HG03280 (cell line): ENCODE data around the gene HS2ST1.

Experiments used
- ATAC-seq: cut with Tn5 transposase; IDR thresholded peaks from one replicate; pipeline ENCODE4 v1.9.1; 2021; ENCODE audit warnings: mild to moderate bottlenecking, moderate library complexity; ENCODE audit not compliant: unreplicated experiment

The HS2ST1 gene

GRCh38 chr1:87132284-87132870, 217.9 kb downstream of the HS2ST1 start:
- peak; percentile 30 for ATAC-seq

DNA sequence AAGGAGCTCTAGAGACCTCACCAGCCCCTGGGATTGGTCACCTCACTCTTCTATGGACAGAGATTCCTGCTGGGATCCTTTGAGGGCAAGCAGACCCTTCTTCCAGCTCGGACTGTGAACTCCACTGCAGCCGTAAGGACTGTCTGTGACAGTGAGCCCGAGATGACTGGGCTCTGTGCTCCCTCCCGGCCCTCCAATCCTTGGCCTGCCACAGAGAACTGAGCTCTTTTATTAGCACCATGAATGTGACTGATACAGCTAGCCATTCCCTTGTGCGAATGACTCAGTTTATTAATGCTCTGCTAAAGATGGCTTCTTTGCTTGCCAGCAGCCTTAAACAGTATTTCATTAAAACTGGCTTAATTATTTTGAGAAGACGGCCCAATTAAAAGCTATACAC, 219.6 kb downstream of the HS2ST1 start:
- ATAC-seq, result no peak

GRCh38 chr1:87134625-87135328, 220.3 kb downstream of the HS2ST1 start:
- no peak for ATAC-seq

GRCh38 chr1:87135329-87135712, 220.9 kb downstream of the HS2ST1 start:
- no peak for ATAC-seq

DNA sequence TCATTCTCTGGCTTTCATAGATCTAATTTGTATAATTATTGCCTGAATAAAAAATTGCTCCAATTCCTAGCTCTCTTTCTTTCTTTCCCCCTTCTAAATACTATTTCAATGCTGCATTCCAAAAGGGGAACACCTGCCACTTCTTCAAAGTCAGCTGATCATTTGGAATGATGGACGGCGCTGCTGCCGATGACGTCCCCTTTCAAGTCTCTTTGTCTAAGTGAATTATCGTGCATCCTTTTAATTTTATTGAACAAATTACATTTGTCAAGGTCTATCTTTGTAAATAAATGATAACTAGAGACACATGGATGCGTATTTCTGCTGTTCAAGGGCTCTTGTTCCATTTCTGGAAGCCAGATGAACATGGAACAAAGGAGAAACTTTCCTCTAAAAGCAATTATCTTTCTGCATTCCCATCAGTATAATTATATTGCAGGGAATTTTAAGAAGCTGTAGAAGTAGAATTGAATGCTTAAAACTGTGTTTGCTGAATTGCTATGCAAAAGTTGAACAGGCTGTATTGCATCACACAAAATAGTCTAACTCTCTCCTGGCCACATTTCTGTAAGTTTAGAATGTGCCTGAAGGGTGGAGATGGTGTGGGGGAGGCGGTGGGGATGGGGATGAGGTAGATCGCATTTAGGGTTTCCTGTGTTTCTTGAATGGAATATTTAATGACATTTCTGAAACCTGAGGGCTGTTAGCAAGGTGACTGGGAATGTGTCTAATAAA, 222.3 kb downstream of the HS2ST1 start:
- ATAC-seq, result no peak

DNA sequence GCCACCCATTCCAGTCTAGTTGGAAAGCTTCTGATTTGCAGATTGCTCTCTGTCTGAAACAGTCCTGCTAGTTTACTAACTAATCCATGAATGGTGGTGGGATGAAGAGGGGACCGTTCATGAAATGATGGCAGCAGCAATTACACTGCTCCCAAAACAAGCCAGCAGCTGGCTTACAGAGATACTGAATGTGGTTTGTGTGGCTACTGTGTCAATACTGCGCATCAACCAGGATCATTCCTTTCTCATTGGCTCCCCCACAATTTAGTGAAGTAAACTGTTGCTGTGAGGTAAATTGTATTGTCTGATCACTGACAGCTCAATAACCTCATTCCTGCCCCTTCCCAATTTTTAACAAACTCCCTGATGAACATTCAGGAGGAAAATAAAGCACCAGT, 222.9 kb downstream of the HS2ST1 start:
- no peak for ATAC-seq

DNA sequence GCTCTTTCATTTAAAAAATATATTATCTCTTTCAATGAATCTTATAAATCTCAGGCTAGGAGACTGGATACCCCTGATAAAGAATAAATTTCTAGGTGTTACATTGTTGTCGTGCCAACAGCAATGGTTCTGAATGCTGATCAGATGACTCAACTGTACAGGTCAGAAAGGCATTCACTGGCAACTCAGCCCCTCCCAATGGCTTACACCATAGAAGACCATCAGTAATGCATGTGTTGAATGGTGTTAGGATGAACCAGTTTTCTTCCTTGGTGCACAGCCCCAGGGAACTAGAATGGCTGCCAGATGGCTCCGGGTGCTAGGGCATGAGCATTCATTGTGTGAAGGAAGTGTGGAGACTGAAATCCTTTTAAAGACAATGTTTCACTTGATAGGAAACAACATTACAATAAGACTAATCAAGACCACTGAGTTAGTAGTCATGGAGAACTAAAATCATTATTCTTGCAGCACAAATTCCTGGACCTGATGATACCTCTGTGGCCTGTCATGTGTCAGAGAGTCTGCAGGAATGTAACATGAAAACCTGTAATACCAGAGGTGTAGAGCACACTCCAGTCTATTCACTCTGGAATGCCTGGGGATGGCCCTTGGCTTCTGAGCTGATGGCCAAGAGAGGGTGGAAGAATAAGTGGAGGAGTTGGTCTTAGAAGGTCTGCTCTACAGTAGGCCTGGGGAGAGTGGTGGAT, 226.6 kb downstream of the HS2ST1 start:
- ATAC-seq, result no peak

- ATAC-seq, result no peak
Observed at GRCh38 chr1:87141556-87141955, 227.1 kb downstream of the HS2ST1 start.

- ATAC-seq, result no peak
Observed at GRCh38 chr1:87143413-87144135, 229.1 kb downstream of the HS2ST1 start.

GRCh38 chr1:87144316-87144895, 230.0 kb downstream of the HS2ST1 start:
- ATAC-seq, result no peak

- no peak for ATAC-seq
Observed at GRCh38 chr1:87144981-87145380, 230.5 kb downstream of the HS2ST1 start.

- ATAC-seq, result no peak
Observed at GRCh38 chr1:87146538-87146937, 232.1 kb downstream of the HS2ST1 start.

DNA sequence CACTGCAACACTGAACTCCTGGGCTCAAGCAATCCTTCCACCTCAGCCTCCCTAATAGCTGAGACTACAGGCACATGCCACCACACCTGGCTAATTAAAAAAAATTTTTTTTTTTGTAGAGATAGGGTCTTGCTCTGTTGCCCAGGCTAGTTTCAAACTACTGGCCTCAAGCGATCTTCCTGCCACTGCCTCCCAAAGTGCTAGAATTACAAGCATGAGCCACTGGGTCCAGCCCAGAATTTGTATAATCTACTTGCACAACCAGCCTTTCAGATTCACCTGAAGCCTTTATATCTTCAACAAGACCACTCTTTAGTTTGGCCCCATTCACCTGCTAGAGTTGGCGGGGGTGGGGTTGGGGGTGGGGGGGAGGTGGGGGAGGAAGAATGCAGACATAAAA, 232.6 kb downstream of the HS2ST1 start:
- ATAC-seq, result no peak

DNA sequence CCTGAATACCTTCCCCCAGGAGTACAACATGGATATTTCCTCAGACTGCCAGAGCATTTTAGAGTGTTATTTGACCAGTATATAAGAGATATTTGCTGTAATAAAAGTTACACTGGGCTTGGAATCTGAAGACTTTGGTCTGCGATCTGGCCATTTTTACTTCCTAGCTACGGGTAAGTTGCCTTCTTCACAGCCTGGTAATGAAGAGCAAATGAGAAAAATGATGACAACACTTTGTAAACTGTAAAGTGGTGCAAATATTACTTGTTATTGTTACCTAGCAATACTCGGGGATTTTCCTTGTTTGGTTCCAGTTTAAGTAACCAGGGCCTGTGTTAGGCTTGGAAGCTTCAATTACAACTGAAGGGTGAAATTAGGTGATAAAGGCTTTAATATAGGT, 233.4 kb downstream of the HS2ST1 start:
- no peak for ATAC-seq

GRCh38 chr1:87148661-87149060, 234.2 kb downstream of the HS2ST1 start:
- no peak for ATAC-seq

DNA sequence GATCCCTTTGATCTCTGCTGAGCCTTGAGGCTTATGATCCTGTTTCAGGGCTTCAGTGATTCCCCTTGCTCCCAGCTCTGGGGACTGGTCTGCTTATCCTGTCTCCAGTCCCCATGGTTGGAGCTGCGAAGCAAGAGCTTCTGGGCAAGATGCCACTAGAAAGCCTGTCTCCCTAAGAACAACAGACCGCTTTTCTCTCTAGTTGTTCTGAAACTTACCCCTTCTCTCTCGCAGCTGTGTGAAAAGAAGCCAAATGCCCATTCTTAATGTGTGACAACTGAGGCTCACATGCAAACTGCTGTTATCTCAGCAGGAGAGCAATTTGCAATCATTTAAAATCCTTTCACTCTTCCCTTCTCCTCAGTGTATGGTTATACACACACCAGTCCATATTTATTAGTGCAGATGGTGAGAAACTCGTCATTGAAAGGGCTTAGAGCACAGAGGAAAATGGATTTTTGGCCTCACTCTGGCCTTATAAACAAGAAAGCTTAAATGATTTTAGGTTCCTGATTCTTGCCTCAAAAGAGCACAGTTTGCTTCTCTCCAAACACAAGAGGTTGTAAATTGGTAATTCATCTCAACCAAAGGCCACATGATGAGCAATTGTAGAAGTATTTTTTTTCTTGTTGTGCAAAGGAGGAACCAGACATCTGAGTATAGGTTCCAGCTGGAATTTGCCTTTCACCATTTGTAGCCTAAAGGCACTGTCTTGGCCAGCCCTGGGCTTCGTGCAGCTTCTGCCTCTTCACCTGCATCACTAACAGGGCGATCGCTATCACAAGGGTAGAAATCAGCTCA, 235.0 kb downstream of the HS2ST1 start:
- ATAC-seq, result no peak

DNA sequence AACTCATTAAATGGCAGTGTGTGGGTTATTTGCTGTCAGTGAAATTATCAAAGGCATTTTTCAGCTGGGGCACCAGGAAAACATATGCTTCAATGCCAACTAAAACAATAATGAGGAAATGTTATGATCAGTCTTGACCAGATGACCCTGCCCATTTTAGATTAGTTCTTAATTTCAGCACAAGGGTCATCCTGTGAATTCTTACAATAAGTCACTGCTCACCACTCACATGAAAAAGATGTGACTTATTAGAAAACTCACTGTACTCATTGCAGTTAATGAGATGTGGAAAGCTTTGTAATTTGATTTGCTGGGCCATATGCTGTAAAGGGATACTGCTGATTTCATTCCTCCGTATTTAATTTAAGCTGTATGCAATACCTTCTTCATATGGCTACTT, 235.7 kb downstream of the HS2ST1 start:
- ATAC-seq, result no peak

DNA sequence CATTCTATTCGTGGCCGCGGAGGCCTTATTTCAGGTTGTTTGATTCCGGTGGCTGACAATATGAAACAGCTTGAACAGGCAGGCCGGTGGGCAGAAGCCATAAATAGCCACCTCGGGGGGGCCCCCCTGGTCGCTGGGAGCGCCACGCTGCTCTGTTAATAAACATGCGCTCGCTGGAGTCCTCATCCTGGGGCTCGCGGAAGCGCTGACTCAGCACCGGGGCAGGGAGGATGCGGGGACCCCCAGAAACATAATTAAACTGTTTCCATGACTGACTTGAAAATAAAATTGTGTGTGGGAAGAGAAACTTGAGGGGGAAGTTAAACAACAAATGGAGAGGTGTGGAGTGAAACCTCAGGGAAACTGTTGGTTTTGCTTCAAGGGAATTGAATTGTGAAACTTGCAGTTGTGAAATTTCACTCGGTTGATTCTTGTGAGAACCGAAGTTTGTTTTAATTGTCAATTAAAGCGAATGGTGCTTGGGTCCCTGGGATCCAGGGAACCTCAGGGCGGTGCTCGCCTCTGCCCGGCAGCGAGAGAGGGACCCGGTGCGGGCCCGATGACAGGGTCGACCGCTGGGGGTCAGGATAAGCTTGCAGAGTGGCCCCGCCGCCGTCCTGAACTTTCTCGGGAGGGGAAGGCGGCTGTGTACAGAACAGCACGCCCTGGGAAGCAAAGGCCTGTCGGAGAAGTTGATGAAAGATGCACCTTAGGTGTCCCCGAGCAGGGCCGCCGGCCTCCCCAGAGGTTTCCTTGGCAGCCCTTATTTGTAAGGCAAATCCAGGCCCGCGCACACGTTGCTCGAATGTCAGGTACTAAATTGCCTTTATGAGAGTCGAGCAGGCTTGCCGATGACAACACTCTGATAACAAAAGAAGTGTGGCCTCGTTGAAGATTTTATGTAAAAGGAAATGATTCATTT, 237.3 kb downstream of the HS2ST1 start:
- peak; percentile 79 for ATAC-seq

GRCh38 chr1:87154384-87154783, 239.9 kb downstream of the HS2ST1 start:
- no peak for ATAC-seq
